GM19455 (cell line): ENCODE results near the gene WSCD2.

Source experiments
- ATAC-seq: cut with Tn5 transposase; IDR thresholded peaks from one replicate; pipeline ENCODE4 v1.9.1; 2021; ENCODE audit not compliant: unreplicated experiment

The WSCD2 gene

DNA sequence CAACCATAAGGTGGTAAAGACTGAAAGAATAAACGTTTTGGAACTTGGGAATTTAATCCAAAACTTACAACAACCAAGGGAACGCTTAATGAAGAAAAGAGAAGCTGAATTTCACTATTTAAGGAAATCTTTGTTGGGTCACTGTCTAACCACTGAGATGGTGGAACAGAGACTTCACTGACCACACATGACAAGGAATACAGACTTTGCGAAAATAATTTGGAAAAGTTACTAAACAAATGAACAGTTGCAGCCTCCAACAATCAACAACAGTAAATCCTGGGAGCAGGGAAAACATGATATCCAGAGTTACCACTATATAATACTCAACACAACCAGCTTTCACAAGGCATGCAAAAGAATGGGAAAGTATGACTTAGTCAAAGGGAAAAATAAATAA is 131.0 kb downstream of the WSCD2 start:
- ATAC-seq = no peak

DNA sequence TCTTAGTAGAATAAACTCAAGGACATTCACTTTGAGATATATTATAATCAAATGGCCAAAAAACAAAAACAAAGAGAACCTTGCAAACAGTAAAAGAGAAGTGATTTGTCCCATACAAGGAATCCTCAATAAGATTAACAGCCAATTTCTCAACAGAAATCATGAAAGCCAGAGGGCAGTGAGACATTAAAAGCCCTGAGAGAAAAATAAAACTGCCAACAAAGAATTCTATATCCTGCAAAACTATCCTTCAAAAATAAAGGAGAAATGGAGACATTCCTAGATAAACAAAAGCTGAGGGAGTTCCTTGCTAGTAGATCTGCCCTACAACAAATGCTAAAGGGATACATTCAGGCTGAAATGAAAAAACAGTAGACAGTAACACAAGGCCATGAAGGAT is 131.9 kb downstream of the WSCD2 start:
- ATAC-seq = no peak

DNA sequence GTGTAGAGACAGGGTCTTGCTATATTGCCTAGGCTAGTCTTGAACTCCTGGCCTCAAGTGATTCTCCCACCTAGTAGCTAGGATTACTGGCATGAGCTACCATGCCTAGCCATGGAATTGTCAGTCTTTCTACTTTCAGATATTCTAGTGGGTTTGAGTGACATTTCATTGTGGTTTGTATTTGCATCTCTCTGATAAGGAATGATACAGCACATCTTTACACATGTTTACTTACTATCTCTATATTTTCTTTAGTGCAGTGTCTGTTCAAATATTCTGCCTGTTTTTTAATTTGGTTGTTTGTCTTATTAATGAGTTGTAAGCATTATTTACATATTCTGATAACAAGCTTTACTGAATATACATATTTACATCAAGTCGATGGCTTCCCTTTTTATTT is 136.4 kb downstream of the WSCD2 start:
- ATAC-seq = no peak

DNA sequence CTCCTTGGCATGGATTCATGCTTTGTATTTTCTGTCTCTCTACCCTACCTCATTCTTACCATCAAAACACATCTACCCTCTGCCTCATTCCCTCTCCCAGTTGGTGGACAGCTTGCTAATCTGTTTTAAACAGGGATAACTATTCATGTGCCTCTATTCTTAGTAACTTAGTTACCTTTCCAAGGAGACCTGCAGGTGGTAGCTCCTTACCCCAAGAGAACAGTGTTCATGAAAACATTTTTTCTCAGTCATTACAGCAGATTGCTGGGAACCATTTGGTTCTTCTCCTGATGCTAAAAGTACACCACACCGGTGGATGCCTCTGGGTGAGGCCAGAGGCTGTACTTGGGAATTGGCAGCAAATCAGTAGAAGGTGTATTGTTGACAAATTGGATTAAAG is 137.0 kb downstream of the WSCD2 start:
- ATAC-seq = no peak

DNA sequence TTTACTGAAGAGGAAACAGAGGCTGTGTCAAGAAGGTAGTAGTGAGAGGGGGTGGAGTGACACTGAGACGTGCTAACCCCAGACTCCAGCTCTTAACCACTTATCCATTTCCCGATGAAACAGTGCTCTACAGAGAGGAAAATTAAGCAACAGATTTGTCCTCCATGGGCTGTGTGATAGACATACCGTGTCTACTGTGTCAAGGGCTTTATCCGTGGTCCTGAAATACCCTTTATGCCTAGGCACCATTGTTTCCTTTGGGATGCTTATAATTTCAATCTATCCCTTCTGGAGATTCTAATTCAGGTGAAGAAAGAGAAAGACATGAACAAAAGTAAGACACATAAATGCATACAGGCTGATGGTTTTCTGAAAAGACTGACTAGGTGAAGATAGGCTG is 138.4 kb downstream of the WSCD2 start:
- ATAC-seq = no peak

DNA sequence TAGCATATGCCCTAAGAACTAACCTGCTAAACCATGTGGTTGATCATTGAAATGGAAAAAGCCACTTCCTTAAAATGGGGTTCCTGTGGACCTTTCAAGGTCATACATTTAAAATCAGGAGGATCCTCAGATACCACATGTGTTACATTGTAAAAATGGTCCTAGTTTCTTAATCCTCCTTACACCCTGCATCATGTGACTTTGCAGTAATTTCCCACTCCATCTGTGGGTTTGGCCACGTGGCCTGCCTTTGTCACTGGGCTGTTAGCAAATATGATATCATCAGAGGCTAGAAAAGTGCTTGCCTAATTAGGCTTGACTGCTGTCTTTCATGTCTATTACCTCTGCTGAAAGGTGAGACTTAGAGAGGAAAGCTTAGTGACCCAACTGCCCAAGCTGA is 139.3 kb downstream of the WSCD2 start:
- ATAC-seq = no peak

DNA sequence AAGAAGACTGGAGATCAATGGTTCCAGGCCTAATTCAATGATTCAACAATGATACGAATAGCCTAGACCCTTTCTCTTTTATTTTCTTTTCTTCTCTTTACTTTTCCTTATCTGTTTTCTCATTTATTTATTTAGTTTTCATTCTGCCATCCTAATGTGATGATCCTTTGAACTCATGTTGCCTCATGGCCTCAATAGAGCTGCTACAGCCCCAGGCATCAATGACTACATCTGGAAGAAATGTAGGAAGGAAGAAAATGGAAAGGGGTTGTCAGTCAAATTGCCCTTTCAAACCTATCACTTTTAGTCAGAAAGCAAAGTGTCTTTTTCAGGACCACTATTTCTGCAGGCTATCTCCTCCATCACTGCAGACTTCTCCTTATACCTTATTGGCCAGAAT is 140.1 kb downstream of the WSCD2 start:
- ATAC-seq = no peak

DNA sequence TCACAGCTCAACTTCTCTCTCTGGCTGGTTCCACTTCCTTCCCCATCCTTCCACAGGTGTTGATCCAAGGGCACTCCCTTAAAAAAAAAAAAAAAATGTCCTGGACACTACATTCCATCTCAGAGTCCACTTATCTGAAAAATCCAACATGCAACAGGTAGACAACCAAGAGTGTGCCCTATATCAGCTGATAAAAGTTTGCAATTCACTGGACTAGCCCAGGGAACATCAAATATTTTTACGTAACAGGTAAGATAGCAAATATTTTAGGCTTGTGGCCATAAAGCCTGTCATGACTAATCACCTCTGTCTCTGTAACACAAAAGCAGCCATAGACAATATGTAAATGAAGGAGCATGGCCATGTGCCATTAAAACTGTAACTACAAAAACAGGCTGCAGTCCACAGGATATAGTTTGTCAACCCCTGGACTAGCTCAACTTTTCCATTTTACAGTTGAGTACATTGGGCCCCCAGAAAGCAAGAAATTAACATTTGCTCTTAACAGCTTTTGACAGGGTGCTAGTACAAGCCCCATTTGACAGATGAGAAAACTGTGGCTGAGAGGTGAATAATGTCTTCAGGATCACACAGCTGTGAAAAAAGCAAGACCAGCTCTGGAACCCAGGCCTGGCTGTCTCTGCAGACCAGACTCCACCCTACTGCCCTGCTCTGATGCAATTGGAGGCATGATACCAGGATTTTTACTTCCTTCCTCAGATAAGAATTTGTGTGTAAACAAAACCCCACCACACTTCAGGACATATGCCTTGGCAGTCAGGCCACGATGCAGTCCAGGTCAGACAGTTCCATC is 141.2 kb downstream of the WSCD2 start:
- no peak for ATAC-seq

DNA sequence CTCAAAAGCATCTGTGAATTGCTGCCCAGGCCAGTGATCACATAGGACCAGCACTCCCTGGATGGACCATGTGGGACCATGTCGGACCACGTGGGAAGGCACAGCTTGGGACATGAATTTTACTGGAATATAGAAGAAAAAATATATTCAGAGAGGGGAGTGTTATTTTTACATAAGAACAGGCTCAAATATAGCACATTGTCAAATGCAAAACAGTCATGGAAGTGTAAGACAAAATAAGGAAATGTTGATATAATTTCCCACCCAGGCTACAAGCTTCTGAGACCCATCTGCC is 141.7 kb downstream of the WSCD2 start:
- ATAC-seq = no peak

DNA sequence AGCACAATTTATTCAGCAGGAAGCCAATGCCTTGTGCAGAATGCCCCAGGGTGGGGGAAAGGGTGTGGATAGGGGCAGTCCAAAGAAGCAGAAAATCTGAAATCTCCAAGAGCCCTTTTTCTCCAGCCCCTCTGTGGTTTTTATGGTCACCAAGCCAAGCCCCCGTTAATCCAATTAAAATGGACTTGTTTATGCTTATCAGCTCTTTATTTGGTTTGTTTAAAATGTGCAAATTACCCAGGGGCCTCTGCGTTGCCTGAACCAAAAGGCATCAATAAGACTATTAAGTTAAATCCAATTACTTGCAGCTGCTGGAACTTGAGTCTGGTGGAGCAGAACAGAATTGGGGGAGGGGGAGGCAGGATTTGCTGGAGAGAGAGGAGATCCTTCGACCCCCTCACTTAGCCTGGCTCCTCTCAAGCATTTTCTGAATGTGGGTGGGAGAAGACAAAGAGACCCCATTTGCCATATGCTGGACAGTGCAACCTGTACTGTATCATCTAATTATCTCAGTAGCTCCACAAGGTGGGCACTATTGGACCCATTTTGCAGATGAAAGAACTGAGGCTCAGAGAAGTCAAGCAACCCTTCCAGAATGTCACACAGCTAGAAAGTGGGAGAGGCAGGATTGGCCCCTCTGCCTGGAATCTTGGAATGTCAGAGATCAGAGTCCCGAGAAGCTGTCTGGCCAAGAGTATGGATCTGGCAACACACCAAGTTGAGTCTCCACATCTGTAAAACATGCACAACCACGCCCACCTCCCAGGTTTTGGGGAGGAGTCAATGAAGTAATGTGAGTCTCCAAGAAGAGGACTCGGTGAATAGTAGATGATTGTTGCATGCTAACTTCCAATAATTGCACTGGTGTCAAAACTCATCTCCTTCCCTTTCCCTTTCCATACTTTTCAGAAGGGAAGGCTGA is 143.1 kb downstream of the WSCD2 start:
- no peak for ATAC-seq

DNA sequence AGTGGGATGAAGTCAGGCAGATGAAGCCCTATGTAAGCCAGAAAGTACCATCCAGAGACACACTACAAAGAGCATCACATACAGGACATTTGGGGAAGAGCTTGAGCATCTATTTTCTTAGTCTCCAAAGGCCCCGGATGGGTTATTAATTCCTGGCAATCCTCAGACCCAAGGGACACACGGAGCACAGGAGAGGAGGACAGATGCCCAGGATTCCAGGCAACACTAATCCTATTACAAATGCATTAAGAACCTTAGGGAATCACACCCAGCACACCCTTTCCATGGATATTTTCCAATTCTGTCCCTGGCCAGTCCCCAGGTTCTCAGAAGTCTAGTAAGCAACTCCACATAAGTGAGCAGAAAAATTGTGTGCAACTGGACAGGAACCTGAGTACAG is 144.1 kb downstream of the WSCD2 start:
- ATAC-seq = no peak

DNA sequence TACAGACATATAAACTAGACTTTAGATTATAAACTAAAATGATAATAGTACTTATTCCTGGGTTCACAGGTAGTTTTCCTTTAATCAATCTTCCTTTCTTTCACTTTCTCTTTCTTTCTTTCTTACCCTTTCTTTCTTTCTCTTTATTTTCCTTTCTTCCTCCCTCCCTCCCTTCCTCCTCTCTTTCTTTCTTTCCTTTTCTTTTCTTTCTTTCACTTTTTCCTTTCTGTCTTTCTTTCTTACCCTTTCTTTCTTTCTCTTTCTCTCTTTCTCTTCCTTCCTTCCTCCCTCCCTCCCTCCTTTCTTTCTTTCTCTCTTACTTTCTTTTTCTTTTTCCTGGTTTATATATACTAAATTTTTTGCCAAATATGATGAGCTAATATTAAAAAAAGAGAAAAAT is 148.5 kb downstream of the WSCD2 start:
- no peak for ATAC-seq

DNA sequence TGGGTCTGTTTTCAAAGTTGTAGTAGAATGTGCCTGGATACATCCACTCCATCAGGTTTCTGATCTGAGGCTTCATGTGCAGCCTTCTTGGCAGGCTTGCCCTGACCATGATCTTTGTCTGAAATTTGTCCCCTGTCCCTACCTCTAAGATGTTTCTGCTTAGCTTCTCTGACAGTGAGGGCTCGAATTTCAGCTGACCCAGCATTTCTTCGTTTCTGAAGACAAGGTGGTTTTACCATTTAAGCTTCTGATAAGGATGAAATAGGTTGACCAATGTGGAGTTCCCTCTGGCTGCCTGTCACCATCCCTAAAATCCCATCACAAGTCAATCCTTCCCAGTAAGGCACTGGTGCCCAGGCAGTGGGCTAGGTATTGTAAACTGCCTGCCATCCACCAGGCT is 153.1 kb downstream of the WSCD2 start:
- ATAC-seq = no peak

DNA sequence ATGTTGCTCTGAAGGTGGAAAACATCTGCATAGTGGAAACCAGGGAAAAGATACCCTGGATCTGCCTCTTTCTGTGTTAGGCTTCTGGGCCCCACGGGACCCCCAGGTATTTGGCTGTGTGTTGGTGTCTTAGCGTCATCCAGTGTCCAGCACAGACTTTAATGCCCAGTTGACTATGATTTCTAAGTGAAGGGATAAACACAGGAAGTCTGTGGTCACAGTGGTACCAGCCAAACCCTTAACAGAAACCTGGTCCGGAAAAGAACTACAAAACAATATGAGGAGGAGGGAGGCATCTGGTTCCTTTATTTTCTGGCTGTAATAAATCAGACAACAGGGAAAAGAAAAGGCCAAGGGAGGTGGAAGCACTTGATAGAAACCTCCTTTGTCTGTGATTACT is 153.6 kb downstream of the WSCD2 start:
- ATAC-seq = no peak

DNA sequence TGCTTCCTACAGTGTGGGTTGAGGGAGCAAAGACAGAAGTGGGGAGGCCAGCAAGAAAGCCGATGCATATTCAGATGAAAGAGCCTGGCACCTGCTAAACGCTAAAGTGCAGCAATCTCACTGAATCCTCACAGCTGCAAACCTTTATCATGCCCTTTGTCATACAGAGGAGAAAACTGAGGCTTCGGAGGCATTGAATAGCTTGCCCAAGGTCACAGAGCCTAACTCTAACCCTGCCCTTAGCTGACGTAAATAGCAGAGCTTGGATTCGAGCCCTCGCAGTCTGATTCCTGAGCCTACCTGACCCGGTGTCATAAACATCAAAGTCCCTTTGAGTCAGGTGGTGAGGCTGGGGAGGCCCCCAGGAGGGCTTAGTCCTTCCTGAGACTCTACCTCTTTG is 155.1 kb downstream of the WSCD2 start:
- ATAC-seq = no peak

DNA sequence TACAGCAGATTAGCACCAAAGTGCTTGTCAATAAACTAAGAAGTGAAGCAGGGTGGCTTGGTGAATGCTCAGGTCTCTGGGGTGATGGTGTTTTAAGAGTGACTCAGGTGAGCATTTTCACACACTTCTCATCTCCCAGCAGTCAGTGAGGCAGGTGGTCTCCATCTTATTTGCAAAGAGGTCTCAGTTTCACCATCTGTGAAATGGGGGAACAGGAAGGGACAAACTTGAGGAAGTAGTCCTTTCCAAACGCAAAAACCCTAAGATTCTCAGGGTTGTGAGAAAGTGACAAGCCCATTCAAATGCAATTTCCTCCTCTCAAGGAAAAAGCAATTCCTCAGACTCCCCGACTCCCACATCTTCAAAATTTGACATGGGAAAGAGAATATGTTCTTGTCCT is 155.9 kb downstream of the WSCD2 start:
- ATAC-seq = no peak

DNA sequence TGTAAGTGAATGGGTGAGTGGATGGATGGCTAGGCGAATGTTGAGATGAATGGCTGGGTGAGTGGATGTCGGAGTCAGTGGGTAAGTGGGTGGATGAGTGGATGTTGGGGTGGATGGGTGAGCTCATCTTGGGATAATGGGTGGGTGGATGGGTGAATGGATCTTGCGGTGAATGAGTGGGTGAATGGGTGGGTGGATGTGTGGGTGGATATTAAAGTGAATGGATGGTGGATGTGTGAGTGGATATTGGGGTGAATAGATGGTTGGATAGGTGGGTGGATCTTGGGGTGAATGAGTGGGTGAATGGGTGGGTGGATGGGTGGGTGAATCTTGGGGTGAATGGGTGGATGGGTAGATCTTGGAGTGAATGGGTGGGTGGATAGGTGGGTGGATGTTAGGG is 158.1 kb downstream of the WSCD2 start:
- no peak for ATAC-seq

DNA sequence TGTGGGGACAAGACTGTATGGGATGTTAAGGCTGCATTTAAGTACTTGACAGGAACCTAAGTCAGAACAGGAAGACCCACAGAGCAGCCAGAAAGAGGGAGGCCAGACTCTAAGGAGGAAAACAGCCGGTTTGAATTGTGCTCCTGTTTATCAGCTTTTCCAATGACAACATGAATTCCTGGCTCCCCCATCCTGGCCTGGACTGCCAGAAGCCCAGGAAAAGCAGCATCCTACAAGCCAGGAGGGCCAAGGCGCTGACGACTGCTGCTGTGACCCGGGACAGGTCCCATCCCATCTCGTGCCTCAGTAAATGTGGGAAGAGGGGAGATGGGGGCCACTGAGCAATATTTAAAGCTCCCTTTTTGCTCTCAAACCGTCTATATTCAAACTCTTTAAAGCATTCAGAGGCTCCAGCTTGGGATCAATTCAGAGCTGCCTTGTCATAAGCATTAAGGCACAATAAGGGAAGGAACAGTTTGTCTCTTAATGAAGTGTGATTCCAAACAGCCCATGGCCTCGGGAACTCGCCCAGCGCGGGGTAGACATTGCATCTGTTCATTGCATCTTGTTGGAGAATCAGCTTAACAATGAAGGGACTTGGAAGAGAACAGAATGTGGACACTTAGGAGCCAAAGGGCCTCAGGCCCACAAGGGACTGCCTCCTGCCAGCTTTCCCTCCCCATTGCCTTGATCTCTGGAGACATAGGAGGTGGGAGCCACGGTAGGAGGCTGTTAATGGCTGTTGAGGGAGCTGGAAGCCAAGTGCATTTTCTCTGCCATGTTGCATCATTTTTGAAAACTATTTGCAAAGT is 160.5 kb downstream of the WSCD2 start:
- ATAC-seq = no peak

DNA sequence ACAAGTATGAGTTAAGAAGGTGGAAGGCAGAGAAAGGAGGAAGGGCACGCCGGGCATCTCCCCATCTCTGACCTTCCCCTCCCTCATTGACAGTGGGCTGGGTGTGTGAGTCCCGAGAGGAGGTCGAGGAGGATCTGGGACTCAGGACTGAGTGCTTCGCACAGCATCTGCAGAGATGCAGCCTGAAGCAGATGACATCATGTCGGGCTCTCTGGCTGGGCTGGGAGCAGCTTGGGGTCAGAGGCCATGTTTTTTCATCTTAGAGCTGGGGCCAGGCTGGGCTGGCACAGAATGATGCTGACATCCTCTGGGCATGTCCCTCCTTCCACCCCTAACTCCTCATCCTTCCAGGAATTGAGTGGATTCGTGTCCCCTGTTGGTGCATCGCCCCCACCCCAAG is 166.6 kb downstream of the WSCD2 start:
- ATAC-seq = no peak

DNA sequence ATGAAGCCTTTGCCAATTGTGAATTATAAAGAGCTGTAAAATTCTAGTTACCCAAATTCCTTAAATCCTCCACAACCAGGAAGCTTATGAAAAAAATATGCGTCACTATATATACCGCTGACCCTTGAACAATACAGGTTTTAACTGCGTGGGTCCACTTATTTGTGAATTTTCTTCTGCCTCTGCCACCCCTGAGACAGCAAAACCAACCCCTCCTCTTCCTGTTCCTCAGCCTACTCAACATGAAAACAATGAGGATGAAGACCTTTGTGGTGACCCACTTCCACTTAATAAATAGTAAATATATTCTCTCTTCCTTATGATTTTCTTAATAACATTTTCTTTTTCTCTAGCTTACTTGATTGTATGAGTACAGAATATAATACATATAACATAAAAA is 167.9 kb downstream of the WSCD2 start:
- ATAC-seq = no peak

DNA sequence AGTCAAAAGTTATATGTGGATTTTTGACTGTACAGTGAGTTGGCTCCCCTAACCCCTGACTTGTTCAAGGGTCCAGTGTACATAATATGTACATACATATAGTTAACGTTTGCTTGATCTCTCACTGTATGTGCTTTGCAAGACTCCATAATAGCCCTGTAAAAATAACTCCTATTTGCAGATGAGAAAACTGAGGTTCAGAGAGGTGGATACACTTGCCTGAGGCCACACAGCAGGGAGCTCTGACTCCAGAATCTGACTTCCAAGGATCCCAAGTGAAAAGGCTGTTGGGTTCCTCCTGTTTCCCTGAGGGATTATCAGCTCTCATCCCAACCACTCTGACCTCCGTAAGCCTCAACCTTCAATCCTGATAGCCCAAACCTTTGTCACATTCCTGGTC is 168.3 kb downstream of the WSCD2 start:
- ATAC-seq = no peak
